Progenitor cell of endocrine pancreas (in vitro differentiated cells): ENCODE results near the gene MAPK8. TPM values are rescaled to one million over a fixed set of nuclear protein-coding genes. Genes with fewer than 3 reads are reported as not detected.

Experiments used
- DNase-seq: peaks from one replicate; pipeline ENCODE4 v3.0.0; 2021; ENCODE audit warnings: low spot score; ENCODE audit not compliant: unreplicated experiment
- H3K27ac Mint-ChIP-seq: 2 replicates; pipeline ENCODE4 v1.8.0; 2021; ENCODE audit warnings: mild to moderate bottlenecking, moderate library complexity, mixed read lengths
- H3K27me3 Mint-ChIP-seq: 2 replicates; pipeline ENCODE4 v1.8.0; 2021; ENCODE audit warnings: mixed read lengths
- H3K36me3 Mint-ChIP-seq: 2 replicates; pipeline ENCODE4 v1.8.0; 2022; ENCODE audit warnings: mixed read lengths; ENCODE audit not compliant: insufficient read depth
- H3K4me1 Mint-ChIP-seq: 2 replicates; pipeline ENCODE4 v1.8.0; 2021; ENCODE audit warnings: low read depth, mixed read lengths
- H3K4me3 Mint-ChIP-seq: 2 replicates; pipeline ENCODE4 v1.8.0; 2021; ENCODE audit warnings: low read depth, mild to moderate bottlenecking, moderate library complexity, mixed read lengths
- H3K9me3 Mint-ChIP-seq: 2 replicates; pipeline ENCODE4 v1.8.0; 2021; ENCODE audit warnings: low read depth, mixed read lengths
- total RNA-seq: library from RNA; stranded (reverse); gene quantifications from 2 replicates; pipeline ENCODE4 v1.2.1, GENCODE V29; 2021
- TF ChIP-seq, protein P1 (sequence below): fragments of 200-600 bp; sonication (generic); IDR thresholded peaks from one replicate; pipeline ENCODE4 v1.5.0; 2021; ENCODE audit warnings: antibody characterized with exemption, mild to moderate bottlenecking; ENCODE audit not compliant: unreplicated experiment

Gene MAPK8
- total RNA-seq, 1 donor from 2014 or later: 69.7 TPM

GRCh38 chr10:48382982-48383381 lies 76.5 kb downstream of the MAPK8 start:
- H3K4me3 Mint-ChIP-seq: no peak overlapping the region
- H3K27ac Mint-ChIP-seq: no peak overlapping the region
- TF ChIP-seq, protein P1, sequence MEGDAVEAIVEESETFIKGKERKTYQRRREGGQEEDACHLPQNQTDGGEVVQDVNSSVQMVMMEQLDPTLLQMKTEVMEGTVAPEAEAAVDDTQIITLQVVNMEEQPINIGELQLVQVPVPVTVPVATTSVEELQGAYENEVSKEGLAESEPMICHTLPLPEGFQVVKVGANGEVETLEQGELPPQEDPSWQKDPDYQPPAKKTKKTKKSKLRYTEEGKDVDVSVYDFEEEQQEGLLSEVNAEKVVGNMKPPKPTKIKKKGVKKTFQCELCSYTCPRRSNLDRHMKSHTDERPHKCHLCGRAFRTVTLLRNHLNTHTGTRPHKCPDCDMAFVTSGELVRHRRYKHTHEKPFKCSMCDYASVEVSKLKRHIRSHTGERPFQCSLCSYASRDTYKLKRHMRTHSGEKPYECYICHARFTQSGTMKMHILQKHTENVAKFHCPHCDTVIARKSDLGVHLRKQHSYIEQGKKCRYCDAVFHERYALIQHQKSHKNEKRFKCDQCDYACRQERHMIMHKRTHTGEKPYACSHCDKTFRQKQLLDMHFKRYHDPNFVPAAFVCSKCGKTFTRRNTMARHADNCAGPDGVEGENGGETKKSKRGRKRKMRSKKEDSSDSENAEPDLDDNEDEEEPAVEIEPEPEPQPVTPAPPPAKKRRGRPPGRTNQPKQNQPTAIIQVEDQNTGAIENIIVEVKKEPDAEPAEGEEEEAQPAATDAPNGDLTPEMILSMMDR: no peak
- peaks cover 12% of the 10 kb centered on the region for H3K36me3 Mint-ChIP-seq
- H3K9me3 Mint-ChIP-seq: peaks cover 3% of the 10 kb centered on the region
- peaks cover 11% of the 10 kb centered on the region for H3K4me1 Mint-ChIP-seq
- H3K27me3 Mint-ChIP-seq: no peaks in the 10 kb centered on the region
- no peak for DNase-seq

DNA sequence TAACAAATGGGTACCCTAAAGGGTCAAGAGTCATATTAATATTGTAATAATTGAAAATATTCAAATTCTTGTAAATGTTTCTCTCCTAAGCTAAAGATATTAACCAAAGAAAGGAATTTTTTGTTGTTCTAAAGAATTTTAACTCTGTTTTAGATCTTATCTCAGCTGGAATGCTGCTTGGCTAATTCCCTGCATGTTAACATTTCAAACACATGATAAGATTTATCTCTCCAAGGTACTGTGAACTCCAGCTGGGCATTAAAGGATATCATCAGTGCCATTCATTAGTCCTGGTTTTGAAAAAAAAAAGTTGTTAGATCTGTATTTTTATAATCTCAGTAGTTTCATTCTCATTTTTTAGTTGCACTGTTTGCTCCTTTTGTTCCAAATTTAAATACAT lies 76.9 kb downstream of the MAPK8 start:
- H3K9me3 Mint-ChIP-seq: peaks cover 3% of the 10 kb centered on the region
- H3K27ac Mint-ChIP-seq: no peak overlapping the region
- peaks cover 7% of the 10 kb centered on the region for H3K4me1 Mint-ChIP-seq
- no peaks in the 10 kb centered on the region for H3K27me3 Mint-ChIP-seq
- H3K36me3 Mint-ChIP-seq: peaks cover 12% of the 10 kb centered on the region
- DNase-seq: no peak
- TF ChIP-seq, protein P1: no peak
- no peak overlapping the region for H3K4me3 Mint-ChIP-seq

DNA sequence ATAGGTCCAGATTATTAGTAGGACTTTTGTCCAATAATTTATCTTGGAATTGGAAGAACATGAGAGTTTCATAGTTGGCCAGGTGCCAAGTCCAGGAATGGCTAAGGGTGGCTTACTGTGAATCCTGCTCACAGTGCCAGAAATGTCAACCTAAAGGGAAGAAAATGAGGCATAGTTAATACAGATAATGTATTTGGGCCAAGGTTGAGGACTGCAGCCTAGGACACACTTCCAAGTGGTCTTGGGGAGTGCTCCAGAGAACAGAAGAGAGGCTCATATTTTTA lies 78.2 kb downstream of the MAPK8 start:
- peaks cover 7% of the 10 kb centered on the region for H3K36me3 Mint-ChIP-seq
- peaks cover 8% of the 10 kb centered on the region for H3K4me1 Mint-ChIP-seq
- DNase-seq: no peak
- peaks cover 3% of the 10 kb centered on the region for H3K9me3 Mint-ChIP-seq
- no peak overlapping the region for H3K27ac Mint-ChIP-seq
- H3K27me3 Mint-ChIP-seq: no peaks in the 10 kb centered on the region
- TF ChIP-seq, protein P1: no peak
- H3K4me3 Mint-ChIP-seq: no peak overlapping the region

DNA sequence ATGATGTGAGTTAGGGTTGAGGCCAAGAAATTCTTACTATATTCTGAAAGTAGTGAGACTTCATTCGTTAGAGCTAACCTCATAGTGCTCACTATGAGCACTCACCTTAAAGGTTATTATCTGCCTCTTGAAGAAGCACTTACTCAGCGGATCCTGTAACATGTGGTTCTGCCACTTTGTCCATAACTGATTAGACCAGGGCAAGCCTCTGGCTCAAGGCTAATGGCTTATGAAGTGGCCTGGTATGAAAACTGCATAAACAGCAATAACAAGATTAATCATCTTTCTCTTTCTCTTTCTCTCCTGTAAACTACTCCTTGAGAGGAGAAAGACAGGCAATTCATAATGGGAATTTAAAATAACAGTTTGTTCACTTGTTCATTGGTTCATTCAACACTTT lies 82.8 kb downstream of the MAPK8 start:
- Mint-ChIP-seq H3K4me1 (peaks cover 8% of the 10 kb centered on the region), H3K27me3 (no peaks in the 10 kb centered on the region), H3K4me3 (no peak overlapping the region), H3K27ac (no peak overlapping the region), H3K36me3 (peaks cover 2% of the 10 kb centered on the region), H3K9me3 (no peaks in the 10 kb centered on the region)
- TF ChIP-seq, protein P1: no peak
- DNase-seq: no peak

DNA sequence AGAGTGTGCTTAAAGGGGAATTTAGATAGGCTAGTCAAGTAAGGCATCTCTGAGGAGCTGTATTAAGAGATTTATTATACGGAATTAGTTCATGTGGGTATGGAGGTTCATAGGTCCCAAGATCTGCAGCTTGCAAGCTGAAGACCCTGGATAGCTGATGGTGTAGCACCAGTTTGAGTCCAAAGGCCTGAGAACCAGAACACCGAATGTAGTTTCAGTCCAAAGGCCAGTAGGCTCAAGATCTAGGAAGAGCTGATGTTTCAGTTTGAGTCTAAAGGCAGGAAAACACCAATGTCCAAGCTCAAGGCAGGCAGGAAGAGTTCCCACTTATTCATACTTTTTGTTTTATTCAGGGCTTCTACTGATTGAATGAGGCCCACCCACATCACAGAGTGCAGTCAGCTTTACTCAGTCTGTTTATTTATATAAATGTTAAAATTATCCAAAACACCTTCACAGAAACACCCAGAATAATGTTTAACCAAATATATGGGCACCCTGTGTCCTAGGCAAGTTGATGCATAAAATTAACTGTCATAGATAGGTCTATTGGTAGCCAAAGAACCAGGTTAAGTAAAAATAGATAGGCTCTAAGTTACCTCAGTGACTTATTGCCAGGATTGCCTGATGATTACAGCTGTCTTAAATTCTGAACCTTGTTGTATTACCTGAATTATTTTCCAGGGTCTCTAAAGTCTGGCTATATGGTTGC lies 83.5 kb downstream of the MAPK8 start:
- no peak for DNase-seq
- peaks cover 8% of the 10 kb centered on the region for H3K4me1 Mint-ChIP-seq
- H3K27me3 Mint-ChIP-seq: no peaks in the 10 kb centered on the region
- H3K36me3 Mint-ChIP-seq: peaks cover 2% of the 10 kb centered on the region
- TF ChIP-seq, protein P1: no peak
- H3K4me3 Mint-ChIP-seq: no peak overlapping the region
- no peaks in the 10 kb centered on the region for H3K9me3 Mint-ChIP-seq
- H3K27ac Mint-ChIP-seq: no peak overlapping the region
